GM12878 (cell line): ENCODE results near the gene DOK7.

Experiments used
- BCL11A ChIP-seq: IDR thresholded peaks from 2 replicates; pipeline ENCODE4 v1.6.1; 2011; ENCODE audit warnings: low read depth, low read length
- CEBPB ChIP-seq, 2 experiments: fragments of 150-350 bp in 1 of 2; IDR thresholded peaks; 2 replicates each; pipeline ENCODE4 v1.6.1; 2012 to 2014; ENCODE audit warnings: low read depth in 2 of 2, low read length in 2 of 2, borderline replicate concordance in 1 of 2, inconsistent platforms in 1 of 2
- ETV6 ChIP-seq, 2 experiments: fragments of 450-650 bp in 1 of 2; IDR thresholded peaks in 1 of 2; conservative IDR thresholded peaks in 1 of 2; 2 replicates each; pipeline ENCODE4 v1.6.1; 2014; ENCODE audit warnings: antibody characterized with exemption in 1 of 2, borderline replicate concordance in 1 of 2, low read depth in 1 of 2, mild to moderate bottlenecking in 1 of 2, moderate library complexity in 1 of 2
- EZH2 ChIP-seq: IDR thresholded peaks from 2 replicates; pipeline ENCODE4 v1.6.1; 2012; ENCODE audit warnings: low read depth, mild to moderate bottlenecking, control low read depth, inconsistent platforms, low read length, borderline replicate concordance; ENCODE audit not compliant: control insufficient read depth
- FOXM1 ChIP-seq: IDR thresholded peaks from 2 replicates; pipeline ENCODE4 v1.6.1; 2012; ENCODE audit warnings: low read depth, mild to moderate bottlenecking, inconsistent platforms, low read length, moderate library complexity
- RAD21 ChIP-seq: IDR thresholded peaks from 2 replicates; pipeline ENCODE4 v1.6.1; 2011; ENCODE audit warnings: mild to moderate bottlenecking, low read depth, low read length, moderate library complexity; ENCODE audit not compliant: insufficient read depth
- REST ChIP-seq: IDR thresholded peaks from 2 replicates; pipeline ENCODE4 v1.6.1; 2012; ENCODE audit warnings: mild to moderate bottlenecking, low read depth, low read length
- TF ChIP-seq, protein P1 (sequence below), 3 experiments: IDR thresholded peaks in 2 of 3; conservative IDR thresholded peaks in 1 of 3; 2 replicates each; pipeline ENCODE4 v1.5.1; 2011; ENCODE audit warnings: low read depth in 3 of 3, low read length in 3 of 3, mild to moderate bottlenecking in 3 of 3, control low read depth in 2 of 3, moderate library complexity in 2 of 3, inconsistent platforms in 1 of 3, mixed read lengths in 1 of 3; ENCODE audit not compliant: control insufficient read depth in 2 of 3, insufficient read depth in 1 of 3; ENCODE audit errors: extremely low read depth in 1 of 3
- TF ChIP-seq, protein P2 (sequence below): IDR thresholded peaks from 2 replicates; pipeline ENCODE4 v1.6.1; 2012; ENCODE audit warnings: low read depth, low read length, improper control_type of control experiment

GRCh38 chr4:3462790-3463415, at the start of gene DOK7:
- TF ChIP-seq, protein P1, sequence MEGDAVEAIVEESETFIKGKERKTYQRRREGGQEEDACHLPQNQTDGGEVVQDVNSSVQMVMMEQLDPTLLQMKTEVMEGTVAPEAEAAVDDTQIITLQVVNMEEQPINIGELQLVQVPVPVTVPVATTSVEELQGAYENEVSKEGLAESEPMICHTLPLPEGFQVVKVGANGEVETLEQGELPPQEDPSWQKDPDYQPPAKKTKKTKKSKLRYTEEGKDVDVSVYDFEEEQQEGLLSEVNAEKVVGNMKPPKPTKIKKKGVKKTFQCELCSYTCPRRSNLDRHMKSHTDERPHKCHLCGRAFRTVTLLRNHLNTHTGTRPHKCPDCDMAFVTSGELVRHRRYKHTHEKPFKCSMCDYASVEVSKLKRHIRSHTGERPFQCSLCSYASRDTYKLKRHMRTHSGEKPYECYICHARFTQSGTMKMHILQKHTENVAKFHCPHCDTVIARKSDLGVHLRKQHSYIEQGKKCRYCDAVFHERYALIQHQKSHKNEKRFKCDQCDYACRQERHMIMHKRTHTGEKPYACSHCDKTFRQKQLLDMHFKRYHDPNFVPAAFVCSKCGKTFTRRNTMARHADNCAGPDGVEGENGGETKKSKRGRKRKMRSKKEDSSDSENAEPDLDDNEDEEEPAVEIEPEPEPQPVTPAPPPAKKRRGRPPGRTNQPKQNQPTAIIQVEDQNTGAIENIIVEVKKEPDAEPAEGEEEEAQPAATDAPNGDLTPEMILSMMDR (IDR thresholded peaks at IDR 0.05 in 2 of 3, conservative IDR thresholded peaks at IDR 0.05 in 1 of 3; ENCODE audit: control insufficient read depth in 2 of 3, extremely low read depth in 1 of 3, insufficient read depth in 1 of 3, low read depth in 3 of 3, low read length in 3 of 3): no peak
- TF ChIP-seq CEBPB (IDR thresholded peaks at IDR 0.05; ENCODE audit: borderline replicate concordance in 1 of 2, low read depth in 2 of 2, low read length in 2 of 2) (no peak), REST (no peak), RAD21 (no peak), BCL11A (no peak), FOXM1 (no peak), ETV6 (conservative IDR thresholded peaks at IDR 0.05 in 1 of 2, IDR thresholded peaks at IDR 0.05 in 1 of 2; ENCODE audit: borderline replicate concordance in 1 of 2, low read depth in 1 of 2) (no peak), EZH2 (no peak)
- TF ChIP-seq, protein P2, sequence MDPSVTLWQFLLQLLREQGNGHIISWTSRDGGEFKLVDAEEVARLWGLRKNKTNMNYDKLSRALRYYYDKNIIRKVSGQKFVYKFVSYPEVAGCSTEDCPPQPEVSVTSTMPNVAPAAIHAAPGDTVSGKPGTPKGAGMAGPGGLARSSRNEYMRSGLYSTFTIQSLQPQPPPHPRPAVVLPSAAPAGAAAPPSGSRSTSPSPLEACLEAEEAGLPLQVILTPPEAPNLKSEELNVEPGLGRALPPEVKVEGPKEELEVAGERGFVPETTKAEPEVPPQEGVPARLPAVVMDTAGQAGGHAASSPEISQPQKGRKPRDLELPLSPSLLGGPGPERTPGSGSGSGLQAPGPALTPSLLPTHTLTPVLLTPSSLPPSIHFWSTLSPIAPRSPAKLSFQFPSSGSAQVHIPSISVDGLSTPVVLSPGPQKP: no peak
